H9 (cell line): Measurements from ENCODE around the gene WSCD2. TPM values are rescaled to one million over a fixed set of nuclear protein-coding genes. Genes with fewer than 3 reads are reported as not detected.

Experiments used
- DNase-seq: peaks from one replicate; pipeline ENCODE4 v3.0.0-alpha.2; 2017
- H2AFZ ChIP-seq: one replicate; pipeline ENCODE4 v1.6.1; 2013; ENCODE audit warnings: mild to moderate bottlenecking, low read length, control low read depth, moderate library complexity
- H2AK5ac ChIP-seq: 2 replicates; pipeline ENCODE4 v1.6.1; 2013; ENCODE audit warnings: low read length, control low read depth, mixed read lengths; ENCODE audit not compliant: insufficient read length
- H2BK120ac ChIP-seq: one replicate; pipeline ENCODE4 v1.6.1; 2013; ENCODE audit warnings: low read depth, mild to moderate bottlenecking, low read length, control low read depth, inconsistent platforms; ENCODE audit not compliant: poor library complexity, severe bottlenecking
- H2BK12ac ChIP-seq: 2 replicates; pipeline ENCODE4 v1.6.1; 2013; ENCODE audit warnings: low read length, control low read depth, mixed read lengths, low read depth; ENCODE audit not compliant: insufficient read length
- H2BK15ac ChIP-seq: 2 replicates; pipeline ENCODE4 v1.6.1; 2013; ENCODE audit warnings: low read depth, low read length, control low read depth
- H2BK20ac ChIP-seq: one replicate; pipeline ENCODE4 v1.6.1; 2013; ENCODE audit warnings: low read depth, mild to moderate bottlenecking, low read length, control low read depth, inconsistent platforms; ENCODE audit not compliant: poor library complexity, severe bottlenecking
- H2BK5ac ChIP-seq: 2 replicates; pipeline ENCODE4 v1.6.1; 2013; ENCODE audit warnings: low read length, control low read depth, mixed read lengths; ENCODE audit not compliant: insufficient read length
- H3K14ac ChIP-seq: 2 replicates; pipeline ENCODE4 v1.6.1; 2013; ENCODE audit warnings: low read length, control low read depth; ENCODE audit not compliant: insufficient read depth
- H3K18ac ChIP-seq: 2 replicates; pipeline ENCODE4 v1.6.1; 2013; ENCODE audit warnings: low read depth, mild to moderate bottlenecking, mixed read lengths, low read length, control low read depth; ENCODE audit not compliant: insufficient read length
- H3K23ac ChIP-seq: 2 replicates; pipeline ENCODE4 v1.6.1; 2013; ENCODE audit warnings: low read length, control low read depth, mixed read lengths, low read depth; ENCODE audit not compliant: insufficient read length
- H3K23me2 ChIP-seq: 2 replicates; pipeline ENCODE4 v1.6.1; 2013; ENCODE audit warnings: low read depth, mild to moderate bottlenecking, mixed read lengths, low read length, control low read depth; ENCODE audit not compliant: insufficient read length, poor library complexity, severe bottlenecking
- H3K27ac ChIP-seq: 2 replicates; pipeline ENCODE4 v1.5.1; 2013; ENCODE audit warnings: low read length, control low read depth, mixed read lengths, low read depth; ENCODE audit not compliant: insufficient read length
- H3K27me3 ChIP-seq: 2 replicates; pipeline ENCODE4 v1.6.1; 2013; ENCODE audit warnings: low read length, control low read depth, inconsistent platforms; ENCODE audit not compliant: insufficient read depth
- H3K4ac ChIP-seq: 2 replicates; pipeline ENCODE4 v1.6.1; 2013; ENCODE audit warnings: low read depth, mild to moderate bottlenecking, control low read depth, inconsistent platforms, low read length, moderate library complexity
- H3K4me1 ChIP-seq: 2 replicates; pipeline ENCODE4 v1.6.1; 2013; ENCODE audit warnings: low read length, control low read depth, inconsistent platforms; ENCODE audit not compliant: insufficient read depth
- H3K4me2 ChIP-seq: 2 replicates; pipeline ENCODE4 v1.6.1; 2013; ENCODE audit warnings: low read length, control low read depth, mixed read lengths; ENCODE audit not compliant: insufficient read length, insufficient read depth
- H3K56ac ChIP-seq: 2 replicates; pipeline ENCODE4 v1.6.1; 2013; ENCODE audit warnings: low read depth, mild to moderate bottlenecking, mixed read lengths, low read length, control low read depth; ENCODE audit not compliant: insufficient read length
- H3K79me1 ChIP-seq: 2 replicates; pipeline ENCODE4 v1.6.1; 2013; ENCODE audit warnings: low read depth, mild to moderate bottlenecking, moderate library complexity, low read length, control low read depth, inconsistent platforms; ENCODE audit not compliant: insufficient read depth, poor library complexity, severe bottlenecking
- H3K79me2 ChIP-seq: 2 replicates; pipeline ENCODE4 v1.6.1; 2013; ENCODE audit warnings: low read length, control low read depth, inconsistent platforms; ENCODE audit not compliant: insufficient read depth
- H3K9ac ChIP-seq: 2 replicates; pipeline ENCODE4 v1.6.1; 2013; ENCODE audit warnings: low read length, control low read depth, mixed read lengths; ENCODE audit not compliant: insufficient read length; ENCODE audit errors: extremely low read depth
- H3K9me3 ChIP-seq: one replicate; pipeline ENCODE4 v1.6.1; 2013; ENCODE audit warnings: low read depth, low read length, inconsistent platforms; ENCODE audit not compliant: control insufficient read depth
- H3T11ph ChIP-seq: one replicate; pipeline ENCODE4 v1.6.1; 2013; ENCODE audit warnings: mild to moderate bottlenecking, low read length, control low read depth, inconsistent platforms
- H4K20me1 ChIP-seq: one replicate; pipeline ENCODE4 v1.6.1; 2013; ENCODE audit not compliant: control insufficient read depth, insufficient read length, insufficient read depth
- H4K5ac ChIP-seq: 2 replicates; pipeline ENCODE4 v1.6.1; 2013; ENCODE audit warnings: low read depth, mild to moderate bottlenecking, mixed read lengths, low read length, control low read depth; ENCODE audit not compliant: insufficient read length
- H4K8ac ChIP-seq: replicated peaks from 2 replicates; pipeline ENCODE4 v1.6.1; 2013; ENCODE audit warnings: low read length, control low read depth, mixed read lengths, low read depth; ENCODE audit not compliant: insufficient read length
- H4K91ac ChIP-seq: 2 replicates; pipeline ENCODE4 v1.6.1; 2013; ENCODE audit warnings: low read depth, mild to moderate bottlenecking, moderate library complexity, mixed read lengths, low read length, control low read depth; ENCODE audit not compliant: insufficient read length
- H3K27ac Mint-ChIP-seq, 3 experiments: 2 replicates in 2 of 3; 3 replicates in 1 of 3; pipeline ENCODE4 v1.8.0; 2020 to 2021; ENCODE audit warnings: mixed read lengths in 3 of 3, mild to moderate bottlenecking in 1 of 3, moderate library complexity in 1 of 3
- H3K27me3 Mint-ChIP-seq: 2 replicates; pipeline ENCODE4 v1.8.0; 2021; ENCODE audit warnings: low read depth, mild to moderate bottlenecking, moderate library complexity, mixed read lengths
- H3K36me3 Mint-ChIP-seq, 3 experiments: 2 replicates in 2 of 3; 3 replicates in 1 of 3; pipeline ENCODE4 v1.8.0; 2020 to 2021; ENCODE audit warnings: low read depth in 3 of 3, mixed read lengths in 3 of 3; ENCODE audit not compliant: insufficient read depth in 1 of 3
- H3K4me1 Mint-ChIP-seq, 2 experiments: 2 replicates each; pipeline ENCODE4 v1.8.0; 2020; ENCODE audit warnings: mixed read lengths in 2 of 2
- H3K4me3 Mint-ChIP-seq, 2 experiments: 2 replicates in 1 of 2; 3 replicates in 1 of 2; pipeline ENCODE4 v1.8.0; 2020 to 2021; ENCODE audit warnings: mild to moderate bottlenecking in 2 of 2, mixed read lengths in 2 of 2, moderate library complexity in 1 of 2
- H3K9me3 Mint-ChIP-seq, 2 experiments: 2 replicates in 1 of 2; 3 replicates in 1 of 2; pipeline ENCODE4 v1.8.0; 2020; ENCODE audit warnings: mild to moderate bottlenecking in 2 of 2, mixed read lengths in 2 of 2, moderate library complexity in 1 of 2
- WGBS: extraction: QIAGEN DNeasy Blood & Tissue Kit; methylation state at CpG from one replicate; pipeline ENCODE4 v1.1.7; 2013; ENCODE audit warnings: missing lambda C conversion rate, low lambda C conversion rate, mixed read lengths; ENCODE audit not compliant: insufficient read length; ENCODE audit errors: extremely low coverage; 5-methylcytosine and 5-hydroxymethylcytosine counted together
- total RNA-seq: library from RNA; stranded (reverse); gene quantifications from 2 replicates; pipeline ENCODE4 v1.2.1, GENCODE V29; 2021
- TF ChIP-seq, protein P1 (sequence below): fragments of 200-600 bp; sonication (generic); conservative IDR thresholded peaks from 3 replicates; pipeline ENCODE4 v1.8.0; 2021; ENCODE audit warnings: antibody characterized with exemption, mild to moderate bottlenecking

The WSCD2 gene
- total RNA-seq, 1 experiment from 2014 or later: 0.92 TPM

- no peak overlapping the region for H3K23ac ChIP-seq
- no peak overlapping the region for H2AK5ac ChIP-seq
- no peak overlapping the region for H4K8ac ChIP-seq
- H3K18ac ChIP-seq: no peak overlapping the region
- H3K9ac ChIP-seq: no peak overlapping the region
- H3K4me1 ChIP-seq: no peaks in the 10 kb centered on the region
- H3K79me1 ChIP-seq: no peaks in the 10 kb centered on the region
- no peak overlapping the region for H3K4ac ChIP-seq
- no peaks in the 10 kb centered on the region for H3K23me2 ChIP-seq
- no peak overlapping the region for H3K56ac ChIP-seq
- H2BK20ac ChIP-seq: no peak overlapping the region
- H3T11ph ChIP-seq: no peak overlapping the region
- no peak overlapping the region for H3K4me2 ChIP-seq
- no peak overlapping the region for H2BK12ac ChIP-seq
- H2BK120ac ChIP-seq: no peak overlapping the region
- H3K27me3 ChIP-seq: no peaks in the 10 kb centered on the region
- H2BK15ac ChIP-seq: no peak overlapping the region
- H4K5ac ChIP-seq: no peak overlapping the region
- no peaks in the 10 kb centered on the region for H4K20me1 ChIP-seq
- peaks cover 8 to 28% (median 15%) of the 10 kb centered on the region in 3 experiments for H3K36me3 Mint-ChIP-seq
- no peak for DNase-seq
- no peak overlapping the region for H3K27ac Mint-ChIP-seq
- H3K9me3 Mint-ChIP-seq: peaks cover 23 to 37% of the 10 kb centered on the region in 2 experiments
- H3K27ac ChIP-seq: no peak overlapping the region
- no peak overlapping the region for H2BK5ac ChIP-seq
- peaks cover 14% of the 10 kb centered on the region in 2 experiments for H3K4me1 Mint-ChIP-seq
- peaks cover 9% of the 10 kb centered on the region for H3K27me3 Mint-ChIP-seq
- no peak overlapping the region for H3K14ac ChIP-seq
- WGBS: no CpG with 5 or more reads among the region's 3 CpGs
- TF ChIP-seq, protein P1, sequence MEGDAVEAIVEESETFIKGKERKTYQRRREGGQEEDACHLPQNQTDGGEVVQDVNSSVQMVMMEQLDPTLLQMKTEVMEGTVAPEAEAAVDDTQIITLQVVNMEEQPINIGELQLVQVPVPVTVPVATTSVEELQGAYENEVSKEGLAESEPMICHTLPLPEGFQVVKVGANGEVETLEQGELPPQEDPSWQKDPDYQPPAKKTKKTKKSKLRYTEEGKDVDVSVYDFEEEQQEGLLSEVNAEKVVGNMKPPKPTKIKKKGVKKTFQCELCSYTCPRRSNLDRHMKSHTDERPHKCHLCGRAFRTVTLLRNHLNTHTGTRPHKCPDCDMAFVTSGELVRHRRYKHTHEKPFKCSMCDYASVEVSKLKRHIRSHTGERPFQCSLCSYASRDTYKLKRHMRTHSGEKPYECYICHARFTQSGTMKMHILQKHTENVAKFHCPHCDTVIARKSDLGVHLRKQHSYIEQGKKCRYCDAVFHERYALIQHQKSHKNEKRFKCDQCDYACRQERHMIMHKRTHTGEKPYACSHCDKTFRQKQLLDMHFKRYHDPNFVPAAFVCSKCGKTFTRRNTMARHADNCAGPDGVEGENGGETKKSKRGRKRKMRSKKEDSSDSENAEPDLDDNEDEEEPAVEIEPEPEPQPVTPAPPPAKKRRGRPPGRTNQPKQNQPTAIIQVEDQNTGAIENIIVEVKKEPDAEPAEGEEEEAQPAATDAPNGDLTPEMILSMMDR: no peak
- H4K91ac ChIP-seq: no peak overlapping the region
- no peak overlapping the region for H3K4me3 Mint-ChIP-seq
- no peak overlapping the region for H2AFZ ChIP-seq
- no peaks in the 10 kb centered on the region for H3K79me2 ChIP-seq
- peaks cover 6% of the 10 kb centered on the region for H3K9me3 ChIP-seq
These were observed 131.0 kb downstream of the WSCD2 start for GRCh38 chr12:108260039-108260438.
